Fibroblast of lung (primary cell): ENCODE measurements around the gene TRPM3. TPM values are rescaled to one million over a fixed set of nuclear protein-coding genes. Genes with fewer than 3 reads are reported as not detected.

Experiments
- DNase-seq, 2 donors: peaks; one replicate each; pipeline versions ENCODE4 v3.0.0 to v3.0.0-alpha.2; 2010; ENCODE audit warnings: low read depth in 2 of 2
- H2AFZ ChIP-seq: 2 replicates; pipeline ENCODE4 v1.5.1; 2012; ENCODE audit warnings: low read length, control low read depth, inconsistent platforms
- H3K27ac ChIP-seq: 2 replicates; pipeline ENCODE4 v1.5.1; 2011; ENCODE audit warnings: low read length, control low read depth; ENCODE audit not compliant: insufficient read depth
- H3K27me3 ChIP-seq: 2 replicates; pipeline ENCODE4 v1.5.1; 2011; ENCODE audit warnings: mild to moderate bottlenecking, low read length; ENCODE audit not compliant: control insufficient read depth, insufficient read depth
- H3K36me3 ChIP-seq: 2 replicates; pipeline ENCODE4 v1.5.1; 2011; ENCODE audit warnings: low read length; ENCODE audit not compliant: control insufficient read depth, insufficient read depth
- H3K4me1 ChIP-seq: 2 replicates; pipeline ENCODE4 v1.5.1; 2011; ENCODE audit warnings: low read length; ENCODE audit not compliant: control insufficient read depth, insufficient read depth; ENCODE audit errors: extremely low read depth
- H3K4me2 ChIP-seq: 2 replicates; pipeline ENCODE4 v1.5.1; 2011; ENCODE audit warnings: low read length, control low read depth; ENCODE audit not compliant: insufficient read depth; ENCODE audit errors: extremely low read depth
- H3K4me3 ChIP-seq, 4 experiments: fragments of 200-600 bp in 1 of 4; sonication (generic) in 1 of 4; replicated peaks in 1 of 4; 2 replicates each; pipeline ENCODE4 v1.5.1; 2011 to 2016; ENCODE audit warnings: low read length in 4 of 4, low read depth in 3 of 4, mild to moderate bottlenecking in 3 of 4, control low read depth in 2 of 4, inconsistent platforms in 1 of 4, mixed read lengths in 1 of 4; ENCODE audit not compliant: insufficient read depth in 1 of 4; ENCODE audit errors: control extremely low read depth in 1 of 4
- H3K79me2 ChIP-seq: 2 replicates; pipeline ENCODE4 v1.5.1; 2012; ENCODE audit warnings: mild to moderate bottlenecking, low read length, inconsistent platforms; ENCODE audit not compliant: control insufficient read depth, insufficient read depth
- H3K9ac ChIP-seq: 2 replicates; pipeline ENCODE4 v1.5.1; 2011; ENCODE audit warnings: mild to moderate bottlenecking, low read length, control low read depth; ENCODE audit not compliant: insufficient read depth
- H3K9me3 ChIP-seq: 2 replicates; pipeline ENCODE4 v1.5.1; 2012; ENCODE audit warnings: low read depth, low read length; ENCODE audit not compliant: control insufficient read depth, insufficient read depth
- H4K20me1 ChIP-seq: 2 replicates; pipeline ENCODE4 v1.5.1; 2011; ENCODE audit warnings: low read length; ENCODE audit not compliant: control insufficient read depth, insufficient read depth; ENCODE audit errors: extremely low read depth
- EZH2 ChIP-seq: IDR thresholded peaks from 2 replicates; pipeline ENCODE4 v1.5.1; 2012; ENCODE audit warnings: low read length, control low read depth, mild to moderate bottlenecking; ENCODE audit errors: missing control alignments
- polyA plus RNA-seq, 2 donors: library from polyadenylated mRNA; depleted of rRNA in 1 of 2; stranded (reverse) in 1 of 2; unstranded in 1 of 2; fragments of >200 nt; gene quantifications; 2 replicates each; pipeline ENCODE4 v1.2.1, GENCODE V29; 2011 to 2012; ENCODE audit warnings: missing spikeins in 1 of 2
- total RNA-seq: library from RNA; depleted of rRNA; stranded (reverse); fragments of >200 nt; gene quantifications from 2 replicates; pipeline ENCODE4 v1.2.1, GENCODE V29; 2014
- TF ChIP-seq, protein P1 (sequence below), 2 donors: IDR thresholded peaks in 1 of 2; conservative IDR thresholded peaks in 1 of 2; 1 replicate in 1 of 2; 2 replicates in 1 of 2; pipeline ENCODE4 v1.5.1; 2011 to 2012; ENCODE audit warnings: low read length in 2 of 2, control low read depth in 1 of 2, inconsistent platforms in 1 of 2, low read depth in 1 of 2, mild to moderate bottlenecking in 1 of 2

The TRPM3 gene
- total and polyA plus RNA-seq, 2 donors (not counting 1 experiment from before 2014, with no cell fraction given) = 0.05 to 0.50 TPM

DNA sequence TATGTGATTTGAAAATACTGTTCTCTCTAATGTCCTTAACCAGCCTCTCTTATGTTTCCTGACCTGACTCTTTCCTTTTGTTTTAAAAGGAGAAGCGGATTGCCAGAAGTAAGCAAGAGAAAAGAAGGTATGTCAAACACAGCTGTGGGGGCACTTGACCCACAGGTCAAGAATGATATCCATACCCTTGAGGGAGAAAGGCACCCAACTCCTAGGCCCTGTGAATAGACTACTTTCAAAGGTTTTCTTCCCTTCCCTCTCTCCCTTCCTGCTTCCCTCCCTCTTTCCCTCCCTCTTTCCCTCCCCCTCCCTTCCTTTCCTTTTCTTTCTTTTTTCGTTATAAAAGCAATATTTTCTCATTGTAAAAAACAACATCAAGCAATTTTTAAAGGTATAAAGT is 306.8 kb downstream of the TRPM3 start:
- H3K36me3 ChIP-seq = no peaks in the 10 kb centered on the region
- H3K27ac ChIP-seq = no peak overlapping the region
- no peaks in the 10 kb centered on the region for H4K20me1 ChIP-seq
- no peaks in the 10 kb centered on the region for H3K79me2 ChIP-seq
- H3K27me3 ChIP-seq = no peaks in the 10 kb centered on the region
- H3K9me3 ChIP-seq = no peaks in the 10 kb centered on the region
- H3K4me2 ChIP-seq = no peak overlapping the region
- no peak overlapping the region for H2AFZ ChIP-seq
- H3K9ac ChIP-seq = no peak overlapping the region
- H3K4me3 ChIP-seq = no peak overlapping the region
- H3K4me1 ChIP-seq = no peaks in the 10 kb centered on the region
- TF ChIP-seq EZH2 = no peak
- TF ChIP-seq, protein P1, sequence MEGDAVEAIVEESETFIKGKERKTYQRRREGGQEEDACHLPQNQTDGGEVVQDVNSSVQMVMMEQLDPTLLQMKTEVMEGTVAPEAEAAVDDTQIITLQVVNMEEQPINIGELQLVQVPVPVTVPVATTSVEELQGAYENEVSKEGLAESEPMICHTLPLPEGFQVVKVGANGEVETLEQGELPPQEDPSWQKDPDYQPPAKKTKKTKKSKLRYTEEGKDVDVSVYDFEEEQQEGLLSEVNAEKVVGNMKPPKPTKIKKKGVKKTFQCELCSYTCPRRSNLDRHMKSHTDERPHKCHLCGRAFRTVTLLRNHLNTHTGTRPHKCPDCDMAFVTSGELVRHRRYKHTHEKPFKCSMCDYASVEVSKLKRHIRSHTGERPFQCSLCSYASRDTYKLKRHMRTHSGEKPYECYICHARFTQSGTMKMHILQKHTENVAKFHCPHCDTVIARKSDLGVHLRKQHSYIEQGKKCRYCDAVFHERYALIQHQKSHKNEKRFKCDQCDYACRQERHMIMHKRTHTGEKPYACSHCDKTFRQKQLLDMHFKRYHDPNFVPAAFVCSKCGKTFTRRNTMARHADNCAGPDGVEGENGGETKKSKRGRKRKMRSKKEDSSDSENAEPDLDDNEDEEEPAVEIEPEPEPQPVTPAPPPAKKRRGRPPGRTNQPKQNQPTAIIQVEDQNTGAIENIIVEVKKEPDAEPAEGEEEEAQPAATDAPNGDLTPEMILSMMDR (conservative IDR thresholded peaks at IDR 0.05 in 1 of 2, IDR thresholded peaks at IDR 0.05 in 1 of 2; ENCODE audit: low read depth in 1 of 2, low read length in 2 of 2) = no peak
- DNase-seq = no peak

DNA sequence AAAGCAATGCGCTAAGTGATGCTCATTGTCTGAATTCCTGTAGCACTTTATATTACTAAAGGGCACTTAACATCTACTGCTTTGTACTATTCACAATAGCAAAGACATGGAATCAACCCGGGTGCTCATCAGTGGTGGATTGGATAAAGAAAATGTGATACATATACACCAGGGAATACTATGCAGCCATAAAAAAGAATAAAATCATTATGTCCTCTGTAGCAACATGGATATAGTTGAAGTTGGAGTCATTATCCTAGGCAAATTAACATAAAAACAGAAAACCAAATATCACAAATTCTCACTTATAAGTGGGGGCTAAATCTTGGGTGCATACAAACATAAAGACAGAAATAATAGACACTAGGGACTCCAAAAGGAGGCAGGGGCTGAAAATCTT is 308.3 kb downstream of the TRPM3 start:
- H3K27me3 ChIP-seq = no peaks in the 10 kb centered on the region
- no peak overlapping the region for H3K9ac ChIP-seq
- H3K4me1 ChIP-seq = no peaks in the 10 kb centered on the region
- no peak overlapping the region for H3K4me2 ChIP-seq
- no peaks in the 10 kb centered on the region for H3K9me3 ChIP-seq
- H2AFZ ChIP-seq = no peak overlapping the region
- no peak for DNase-seq
- no peak overlapping the region for H3K27ac ChIP-seq
- no peaks in the 10 kb centered on the region for H3K79me2 ChIP-seq
- H3K36me3 ChIP-seq = no peaks in the 10 kb centered on the region
- no peak overlapping the region for H3K4me3 ChIP-seq
- TF ChIP-seq, protein P1 (conservative IDR thresholded peaks at IDR 0.05 in 1 of 2, IDR thresholded peaks at IDR 0.05 in 1 of 2; ENCODE audit: low read depth in 1 of 2, low read length in 2 of 2) = no peak
- TF ChIP-seq EZH2 = no peak
- H4K20me1 ChIP-seq = no peaks in the 10 kb centered on the region

DNA sequence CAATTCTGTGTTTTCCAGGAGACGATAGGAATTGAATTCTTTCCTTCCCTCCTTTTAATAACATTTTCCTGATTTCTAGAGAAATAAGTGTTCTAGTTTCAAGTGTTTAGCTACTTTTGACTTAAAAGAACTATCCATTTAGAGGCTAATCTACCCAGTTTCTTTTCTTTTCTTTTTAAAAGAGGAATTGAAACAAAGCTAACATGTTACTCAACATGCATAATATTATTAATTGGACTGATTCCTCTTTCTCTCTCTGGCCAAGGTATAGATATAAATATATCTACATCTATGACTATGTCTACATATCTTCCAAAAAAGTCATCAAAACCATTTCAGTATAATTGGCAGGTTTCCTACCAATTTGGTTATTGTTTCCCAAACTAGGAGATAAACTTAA is 309.8 kb downstream of the TRPM3 start:
- H3K27ac ChIP-seq = no peak overlapping the region
- no peaks in the 10 kb centered on the region for H3K4me1 ChIP-seq
- no peaks in the 10 kb centered on the region for H3K27me3 ChIP-seq
- no peaks in the 10 kb centered on the region for H4K20me1 ChIP-seq
- TF ChIP-seq EZH2 = no peak
- TF ChIP-seq, protein P1 (conservative IDR thresholded peaks at IDR 0.05 in 1 of 2, IDR thresholded peaks at IDR 0.05 in 1 of 2; ENCODE audit: low read depth in 1 of 2, low read length in 2 of 2) = no peak
- H3K9ac ChIP-seq = no peak overlapping the region
- no peaks in the 10 kb centered on the region for H3K9me3 ChIP-seq
- no peaks in the 10 kb centered on the region for H3K36me3 ChIP-seq
- no peak for DNase-seq
- no peak overlapping the region for H3K4me2 ChIP-seq
- no peak overlapping the region for H3K4me3 ChIP-seq
- H2AFZ ChIP-seq = no peak overlapping the region
- no peaks in the 10 kb centered on the region for H3K79me2 ChIP-seq
